GM12875 (cell line): ENCODE measurements around the gene MSRB3.

ENCODE experiments used
- H3K4me3 ChIP-seq: one replicate; pipeline ENCODE4 v1.5.1; 2011; ENCODE audit warnings: low read depth, low read length, control low read depth
- CTCF ChIP-seq: IDR thresholded peaks from 2 replicates; pipeline ENCODE4 v1.5.1; 2011; ENCODE audit warnings: low read depth, mild to moderate bottlenecking, control low read depth, inconsistent platforms, low read length, moderate library complexity, borderline replicate concordance; ENCODE audit not compliant: insufficient read depth

The MSRB3 gene

GRCh38 chr12:65302891-65303290 lies 24.4 kb downstream of the MSRB3 start:
- no peak for TF ChIP-seq CTCF
- no peak overlapping the region for H3K4me3 ChIP-seq

- no peak for TF ChIP-seq CTCF
- H3K4me3 ChIP-seq = no peak overlapping the region
Measured at GRCh38 chr12:65305346-65305950, 27.0 kb downstream of the MSRB3 start.

GRCh38 chr12:65306366-65307168 lies 28.1 kb downstream of the MSRB3 start:
- no peak overlapping the region for H3K4me3 ChIP-seq
- TF ChIP-seq CTCF = peak; percentile 41; the same call in 1 of the 2 replicates

GRCh38 chr12:65307169-65307501 lies 28.7 kb downstream of the MSRB3 start:
- no peak overlapping the region for H3K4me3 ChIP-seq
- TF ChIP-seq CTCF = no peak

- H3K4me3 ChIP-seq = no peak overlapping the region
- TF ChIP-seq CTCF = no peak
Measured at GRCh38 chr12:65308006-65308405, 29.5 kb downstream of the MSRB3 start.

- no peak overlapping the region for H3K4me3 ChIP-seq
- no peak for TF ChIP-seq CTCF
Measured at GRCh38 chr12:65308601-65309071, 30.2 kb downstream of the MSRB3 start.

- TF ChIP-seq CTCF = no peak
- no peak overlapping the region for H3K4me3 ChIP-seq
Measured at GRCh38 chr12:65311260-65311659, 32.8 kb downstream of the MSRB3 start.
